Upper lobe of left lung (tissue), 4 donors: Measurements from ENCODE around the gene NDUFB2.
"Not testable (repeated sequence)": the region's sequence is repeated elsewhere in the genome, so short reads cannot be mapped to it uniquely, and the experiment has no call there.

Source experiments
- CTCF ChIP-seq, 6 experiments: fragments of 450-650 bp in 4 of 6; fragments of 200-600 bp in 2 of 6; sonication (generic) in 2 of 6; IDR thresholded peaks; one replicate each; pipeline ENCODE4 v1.5.1; 2016 to 2019; ENCODE audit warnings: antibody characterized with exemption in 6 of 6
- EP300 ChIP-seq, 4 donors: sonication (generic); formaldehyde crosslinking; IDR thresholded peaks; one replicate each; pipeline ENCODE4 v1.5.1; 2017; ENCODE audit warnings: antibody characterized with exemption in 4 of 4, control low read depth in 2 of 4
- POLR2A ChIP-seq, 4 donors: fragments of 450-650 bp; IDR thresholded peaks; one replicate each; pipeline ENCODE4 v1.5.1; 2016 to 2017; ENCODE audit warnings: antibody characterized with exemption in 4 of 4, mild to moderate bottlenecking in 2 of 4
- POLR2AphosphoS5 ChIP-seq, 2 donors: sonication (generic); formaldehyde crosslinking; IDR thresholded peaks; one replicate each; pipeline ENCODE4 v1.5.1; 2017; ENCODE audit warnings: antibody characterized with exemption in 2 of 2

- not testable (repeated sequence) for TF ChIP-seq POLR2A, CTCF, POLR2AphosphoS5, EP300 (IDR thresholded peaks at IDR 0.05)
These were observed 33.6 kb upstream of the NDUFB2 start for GRCh38 chr7:140662938-140663337.
